GM12864 (cell line): ENCODE results near the gene AANAT.
A peak's percentile ranks its signal among the peaks of the same experiment; 100 is the strongest.

ENCODE experiments used
- DNase-seq: peaks from one replicate; pipeline ENCODE4 v3.0.0-alpha.2; 2011; ENCODE audit warnings: low read depth
- H3K4me3 ChIP-seq: 2 replicates; pipeline ENCODE4 v1.5.1; 2011; ENCODE audit warnings: mild to moderate bottlenecking, low read depth, low read length, control low read depth
- CTCF ChIP-seq: IDR thresholded peaks from 2 replicates; pipeline ENCODE4 v1.5.1; 2011; ENCODE audit warnings: low read depth, mild to moderate bottlenecking, moderate library complexity, low read length, control low read depth, inconsistent platforms; ENCODE audit errors: missing control alignments

Gene AANAT

GRCh38 chr17:76515274-76515949 is 48.0 kb downstream of the AANAT start:
- H3K4me3 ChIP-seq: no peak overlapping the region
- TF ChIP-seq CTCF: no peak
- peak; percentile 68 for DNase-seq

- no peak overlapping the region for H3K4me3 ChIP-seq
- DNase-seq: no peak
- TF ChIP-seq CTCF: no peak
Observed at GRCh38 chr17:76517638-76518038, 50.2 kb downstream of the AANAT start.

- TF ChIP-seq CTCF: no peak
- H3K4me3 ChIP-seq: no peak overlapping the region
- DNase-seq: no peak
Observed at GRCh38 chr17:76519048-76519966, 51.9 kb downstream of the AANAT start.
